ENCODE data around the gene SERINC1. TPM values are rescaled to one million over a fixed set of nuclear protein-coding genes. Genes with fewer than 3 reads are reported as not detected.

SERINC1 gene
- total and polyA plus RNA-seq, 2 of the 4 experiments (the other 2 are of a cell fraction): 79.8 to 123 TPM

GRCh38 chr6:122445274-122445673, 26.3 kb downstream of the SERINC1 start:
- no peak overlapping the region for H4K91ac ChIP-seq (ENCODE audit: insufficient read depth, low read depth, low read length)
- H3K79me1 ChIP-seq (ENCODE audit: low read depth in 1 of 2, low read length in 2 of 2): peaks cover 4 to 11% of the 10 kb centered on the region in 2 experiments; a peak in 1 of 4 replicates
- CTCF ChIA-PET: interaction anchor here (1.1 kb wide), 1 partner anchor 46 kb away, joined by 3 read pairs; the partner anchor contains the start of gene HSF2
- no peak overlapping the region for H3K18ac ChIP-seq (ENCODE audit: low read depth, low read length)
- H2AK5ac ChIP-seq (ENCODE audit: low read depth, low read length): no peak overlapping the region
- intact Hi-C loops (cut with micrococcal nuclease): no loop called here
- no peak overlapping the region for H2AFZ ChIP-seq (replicated peaks; ENCODE audit: low read length, poor library complexity)
- no peak overlapping the region for H2BK15ac ChIP-seq (ENCODE audit: low read depth, low read length)
- POLR2A ChIA-PET (ENCODE audit: unreplicated experiment): no interaction called here
- dilution Hi-C loops (cut with HindIII; ENCODE audit: low sequenced_read_pairs, unreplicated experiment): no loop called here
- no peak for ATAC-seq (ENCODE audit: low read depth)
- no peak overlapping the region for H3K4me2 ChIP-seq (ENCODE audit: low read depth, low read length)
- in situ Hi-C loops (cut with MboI; ENCODE audit: low sequenced_read_pairs): no loop called here
- peaks cover 22% of the 10 kb centered on the region for H3K36me3 ChIP-seq (ENCODE audit: control insufficient read depth, insufficient read depth, low read length)
- H3K4ac ChIP-seq (ENCODE audit: low read depth, low read length): no peak overlapping the region
- no CpG with 5 or more reads among the region's 1 CpG for WGBS, 2 experiments (ENCODE audit: extremely low coverage in 2 of 2, insufficient read length in 1 of 2)
- H3K56ac ChIP-seq (ENCODE audit: extremely low read depth, insufficient read depth, low read length): no peak overlapping the region
- no peak overlapping the region for H3K9ac ChIP-seq (ENCODE audit: low read depth, low read length)
- BruUV-seq (replicated peaks): no TSS peak
- H2AK9ac ChIP-seq (replicated peaks; ENCODE audit: low read depth, low read length, poor library complexity): no peak overlapping the region
- H3K27ac ChIP-seq (ENCODE audit: insufficient read depth, low read length): no peak overlapping the region
- H3K9me3 ChIP-seq (ENCODE audit: control insufficient read depth, insufficient read depth, low read length): no peaks in the 10 kb centered on the region
- peaks cover 2% of the 10 kb centered on the region; the same call in 1 of the 2 replicates for H3K4me1 ChIP-seq (ENCODE audit: control insufficient read depth, insufficient read depth, low read length)
- H2BK5ac ChIP-seq (ENCODE audit: low read depth, low read length, poor library complexity, severe bottlenecking): no peak overlapping the region
- no peak overlapping the region for H3K23ac ChIP-seq (ENCODE audit: low read depth, low read length)
- no peak overlapping the region for H2BK20ac ChIP-seq (ENCODE audit: low read depth, low read length)
- TF ChIP-seq RCOR1 (IDR thresholded peaks at IDR 0.05; ENCODE audit: insufficient replicate concordance, low read length) (no peak), SMC3 (IDR thresholded peaks at IDR 0.05; ENCODE audit: low read depth, low read length) (no peak), RAD21 (IDR thresholded peaks at IDR 0.05; ENCODE audit: low read length) (no peak), BHLHE40 (IDR thresholded peaks at IDR 0.05; ENCODE audit: low read depth, low read length) (no peak), POLR2A (IDR thresholded peaks at IDR 0.05; ENCODE audit: low read depth, low read length) (no peak), CTCF (conservative IDR thresholded peaks at IDR 0.05; ENCODE audit: low read depth, low read length) (no peak), CHD1 (IDR thresholded peaks at IDR 0.05; ENCODE audit: low read depth, low read length) (no peak), ELK1 (IDR thresholded peaks at IDR 0.05; ENCODE audit: borderline replicate concordance, low read depth, low read length) (no peak), NFE2L2 (IDR thresholded peaks at IDR 0.05; ENCODE audit: low read depth, low read length) (no peak), FOS (IDR thresholded peaks at IDR 0.05; ENCODE audit: low read depth, low read length) (no peak), RFX5 (IDR thresholded peaks at IDR 0.05; ENCODE audit: low read depth, low read length) (no peak), USF2 (IDR thresholded peaks at IDR 0.05; ENCODE audit: low read depth, low read length) (no peak), CEBPB (IDR thresholded peaks at IDR 0.05; ENCODE audit: low read depth, low read length) (no peak), MAZ (IDR thresholded peaks at IDR 0.05; ENCODE audit: borderline replicate concordance, low read depth, low read length) (no peak), MAFK (IDR thresholded peaks at IDR 0.05; ENCODE audit: low read depth, low read length) (no peak), MXI1 (IDR thresholded peaks at IDR 0.05; ENCODE audit: borderline replicate concordance, low read depth, low read length) (no peak)
- no peak overlapping the region for H3K4me3 ChIP-seq (ENCODE audit: insufficient read depth, low read depth, low read length)
- no peak overlapping the region for H3K14ac ChIP-seq (replicated peaks; ENCODE audit: low read depth, low read length)
- H2BK120ac ChIP-seq (ENCODE audit: low read depth, low read length): no peak overlapping the region
- no peak overlapping the region for H4K5ac ChIP-seq (ENCODE audit: low read depth, low read length)
- H3K9me1 ChIP-seq (ENCODE audit: insufficient read depth, low read length): no peaks in the 10 kb centered on the region
- no peaks in the 10 kb centered on the region for H3K27me3 ChIP-seq (ENCODE audit: control insufficient read depth, insufficient read depth, low read length)
- DNase-seq: no peak
- no peak overlapping the region for H4K8ac ChIP-seq (ENCODE audit: low read depth in 2 of 2, low read length in 2 of 2)
- no peaks in the 10 kb centered on the region for H4K20me1 ChIP-seq (ENCODE audit: insufficient read depth, low read length)
